GM18526 (cell line): Measurements from ENCODE around the gene PLAAT3.

Experiments
- POLR2A ChIP-seq: IDR thresholded peaks from 3 replicates; pipeline ENCODE4 v1.6.1; 2011; ENCODE audit not compliant: insufficient read length; ENCODE audit errors: extremely low read depth

The PLAAT3 gene

DNA sequence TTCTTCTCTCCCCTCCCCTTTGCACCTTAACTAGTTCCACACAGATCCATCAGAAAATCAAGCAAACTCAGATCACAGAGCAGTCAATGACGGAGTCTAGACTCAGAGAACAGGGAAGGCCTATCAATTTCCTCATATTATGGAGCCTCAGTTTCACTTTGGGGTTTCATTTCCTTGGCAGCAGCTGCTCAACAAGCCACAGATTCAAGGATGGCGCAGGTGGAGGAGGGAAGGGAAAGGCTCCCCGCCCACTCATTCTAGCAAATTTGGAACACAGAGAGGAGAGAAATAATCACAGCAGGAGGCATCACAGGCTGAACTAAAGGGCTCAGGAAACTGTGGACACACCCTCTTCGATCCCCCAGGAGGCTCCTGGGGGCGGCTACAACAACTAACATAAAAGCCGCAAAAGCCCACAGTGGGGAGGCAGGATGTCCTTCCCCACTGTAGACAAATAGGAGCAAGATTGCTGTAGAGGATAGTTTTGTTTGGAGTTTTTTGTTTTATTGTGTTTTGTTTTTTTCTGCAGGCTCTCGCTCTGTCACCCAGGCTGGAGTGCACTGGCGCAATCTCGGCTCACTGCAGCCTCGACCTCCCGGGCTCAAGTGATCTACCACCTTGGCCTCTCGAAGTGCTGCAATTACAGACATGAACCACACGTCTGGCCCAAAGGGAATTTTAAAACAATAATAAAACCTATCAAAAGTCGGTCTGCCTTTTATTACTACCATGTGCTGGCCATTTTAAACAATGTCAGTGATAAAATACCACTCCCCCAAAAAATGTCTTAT, 3.4 kb downstream of the PLAAT3 start:
- TF ChIP-seq POLR2A = no peak

DNA sequence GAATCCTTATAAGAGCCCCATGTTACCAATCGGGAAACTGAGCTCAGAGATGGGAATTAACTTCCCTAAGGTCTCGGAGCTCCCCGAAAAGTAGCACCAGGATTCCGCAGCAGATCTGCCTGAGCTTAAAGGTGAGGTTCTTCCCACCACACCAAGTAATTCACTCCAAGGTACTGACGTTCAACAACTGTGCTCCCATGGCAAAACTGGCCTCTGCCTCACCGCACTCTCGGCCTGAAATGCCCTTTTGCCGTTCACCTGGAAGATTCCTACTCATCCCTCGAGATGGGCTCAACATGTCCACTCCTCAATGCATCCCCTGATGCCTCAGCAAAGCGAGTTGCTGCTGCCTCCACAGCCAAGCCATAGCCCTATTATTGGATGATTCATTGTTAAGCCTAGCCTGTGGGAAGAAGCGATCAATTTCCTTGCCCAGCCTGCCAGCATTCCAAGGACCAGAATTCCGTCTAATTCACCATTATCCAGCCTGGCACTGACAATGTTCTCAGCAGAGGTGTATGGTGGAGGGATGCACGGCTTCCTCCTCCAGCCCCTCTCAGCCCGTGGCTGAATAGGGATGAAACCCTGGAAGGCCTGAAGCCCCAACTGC, 4.2 kb downstream of the PLAAT3 start:
- TF ChIP-seq POLR2A = no peak

DNA sequence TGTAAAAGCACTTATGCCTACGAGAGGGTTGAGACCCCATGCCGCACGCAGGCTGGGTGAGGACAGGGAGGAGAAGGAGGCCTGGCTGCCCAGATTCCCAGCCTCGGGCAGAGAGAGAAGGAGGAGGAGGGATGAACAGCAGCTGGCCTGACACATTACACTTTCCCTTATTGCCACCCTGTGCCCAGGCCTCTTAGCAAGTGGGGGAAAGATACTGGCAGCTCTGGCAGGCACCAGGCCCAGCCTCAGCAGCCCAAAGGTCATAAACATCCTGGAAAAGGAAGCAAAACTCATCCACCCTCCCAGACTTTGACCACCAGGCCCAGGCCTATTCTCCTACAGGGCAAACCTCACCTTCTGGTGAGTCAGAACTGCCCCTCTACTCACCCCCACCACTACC, 4.7 kb downstream of the PLAAT3 start:
- TF ChIP-seq POLR2A = no peak

DNA sequence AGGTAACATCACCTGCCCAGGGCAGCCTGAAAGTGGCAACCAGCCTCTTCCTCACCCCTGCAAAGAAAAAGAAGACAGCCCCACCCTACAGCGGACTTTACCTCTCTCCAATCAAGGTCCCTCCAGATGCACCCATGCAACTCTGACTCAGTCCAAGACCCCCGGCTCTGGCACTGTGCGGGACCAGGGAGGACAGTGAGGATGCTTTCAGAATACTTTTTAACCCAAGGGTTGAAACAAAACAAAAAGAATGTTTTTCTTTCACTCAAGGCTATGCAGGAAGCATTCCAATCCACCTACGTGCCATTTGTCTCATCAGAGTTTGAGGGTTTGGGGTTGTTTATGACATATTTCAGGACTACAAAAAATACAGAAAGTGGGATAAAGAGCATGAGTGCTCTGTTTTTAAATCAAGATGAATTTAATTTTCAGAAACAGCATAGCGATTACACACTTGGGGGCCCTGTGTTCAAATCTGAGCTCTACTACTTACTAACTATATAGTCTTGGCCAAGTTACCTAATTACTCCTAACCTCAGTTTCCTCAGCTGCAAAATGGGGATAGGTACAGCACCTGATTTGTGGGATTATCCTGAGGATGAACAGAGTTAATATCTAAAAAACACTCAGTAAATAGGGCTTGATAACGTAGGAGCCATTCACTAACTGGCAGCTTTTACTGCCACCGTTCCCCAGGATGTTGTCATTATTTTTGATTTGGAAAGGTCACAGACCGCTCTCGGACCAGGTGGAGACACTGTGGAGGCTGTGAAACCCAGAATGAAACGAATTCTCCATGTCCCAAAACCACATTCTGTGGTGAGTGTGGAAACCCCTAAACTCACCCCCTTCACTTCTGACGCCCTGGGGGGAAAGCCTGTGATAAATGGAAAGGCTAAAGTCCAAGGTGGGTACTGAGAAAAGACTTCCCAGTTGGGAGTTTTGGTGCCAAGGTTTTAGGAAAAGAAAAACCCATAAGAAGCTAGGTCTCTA, 5.6 kb downstream of the PLAAT3 start:
- TF ChIP-seq POLR2A = no peak

DNA sequence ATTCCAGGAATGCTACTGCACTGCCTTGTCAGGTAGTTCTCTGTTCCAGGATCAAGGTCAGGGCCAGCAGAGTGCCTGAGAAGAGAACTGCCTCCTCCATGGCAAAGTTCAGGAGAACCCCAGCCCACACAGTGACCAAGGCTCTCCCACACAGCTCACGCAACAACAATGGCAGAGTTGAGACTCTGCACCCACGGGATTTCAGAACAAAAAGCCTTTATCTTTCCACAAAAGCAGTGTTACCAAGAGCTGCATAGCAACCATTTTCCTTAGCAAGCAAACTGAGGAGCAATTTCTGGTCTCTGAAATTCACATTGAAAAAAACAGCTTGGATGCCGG, 11.1 kb downstream of the PLAAT3 start:
- no peak for TF ChIP-seq POLR2A

DNA sequence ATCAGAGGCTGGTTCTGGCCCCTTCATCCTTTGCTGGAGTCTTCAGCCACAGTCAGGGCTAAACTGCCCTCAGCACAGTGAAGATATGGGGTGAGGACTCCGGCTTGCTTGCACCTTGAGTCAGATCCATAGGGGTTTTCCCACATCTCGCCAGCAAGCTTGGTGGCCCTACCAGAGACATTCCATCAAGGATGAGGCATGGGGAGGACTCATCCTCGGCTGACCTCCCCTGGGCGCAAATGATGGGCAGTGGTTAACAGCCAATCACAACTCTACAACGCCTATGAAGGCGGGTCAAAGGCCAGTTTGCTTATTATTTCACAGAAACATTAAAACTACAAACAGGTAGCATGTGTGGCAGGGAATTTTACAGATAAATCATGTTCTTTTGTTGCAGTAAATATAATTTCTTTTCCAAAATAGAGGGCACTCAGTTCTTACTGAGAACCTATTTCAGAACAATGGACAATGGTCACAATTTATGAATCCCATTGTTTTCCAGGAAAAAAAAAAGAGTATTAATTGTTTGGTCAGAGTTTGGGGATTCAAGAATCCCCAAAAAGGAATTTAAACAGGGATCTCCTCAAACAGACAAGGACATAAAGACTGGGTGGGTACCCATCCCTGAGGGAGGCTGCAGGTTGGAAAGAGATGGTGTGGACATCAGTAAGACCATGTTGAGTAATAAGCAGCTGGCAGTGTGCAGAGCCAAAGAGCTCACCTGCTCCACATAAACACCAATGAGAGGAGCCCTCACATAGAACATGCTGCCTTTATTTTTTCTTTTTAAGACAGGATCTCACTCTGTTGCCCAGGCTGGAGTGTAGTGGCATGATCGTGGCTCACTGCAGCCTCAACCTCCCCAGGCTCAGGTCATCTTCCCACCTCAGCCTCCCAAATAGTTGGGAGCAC, 14.8 kb downstream of the PLAAT3 start:
- no peak for TF ChIP-seq POLR2A

DNA sequence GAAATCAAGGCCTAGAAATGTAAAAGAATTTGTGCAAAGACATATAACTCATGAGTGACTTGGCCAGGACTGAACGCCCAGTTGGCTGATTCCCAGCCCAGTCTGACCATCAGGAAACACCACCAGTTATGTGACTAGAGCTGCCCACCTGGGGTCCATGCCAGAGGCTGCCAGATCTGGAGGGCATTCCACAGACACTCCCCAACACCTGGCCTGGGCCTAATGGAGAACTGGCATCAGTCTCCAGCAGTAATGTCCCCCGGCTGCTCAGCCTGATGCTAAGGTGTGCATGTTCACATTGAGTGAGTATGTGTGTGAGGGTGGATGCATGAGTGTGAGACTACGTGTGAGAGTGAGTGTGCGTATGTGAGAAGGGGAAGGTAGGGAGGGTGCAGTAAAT, 15.7 kb downstream of the PLAAT3 start:
- TF ChIP-seq POLR2A = no peak

DNA sequence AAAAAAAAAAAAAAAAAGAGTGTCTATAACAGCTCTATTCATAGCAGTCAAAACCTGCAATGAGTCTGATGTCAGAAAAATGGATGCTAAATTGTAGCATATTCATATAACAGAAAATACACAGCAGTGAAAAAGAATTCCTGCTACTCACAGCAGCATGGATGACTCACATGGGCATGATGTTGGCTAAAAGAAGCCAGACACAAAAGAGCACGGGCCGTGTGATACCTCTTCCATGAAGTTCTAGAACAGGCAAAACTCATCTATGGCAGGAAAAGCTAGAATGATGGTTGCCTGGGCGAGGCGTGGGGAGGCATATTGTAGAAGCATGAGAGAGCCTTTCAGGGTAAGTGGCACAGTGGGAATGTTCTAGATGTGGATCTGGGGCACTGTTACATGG, 18.9 kb downstream of the PLAAT3 start:
- TF ChIP-seq POLR2A = no peak

DNA sequence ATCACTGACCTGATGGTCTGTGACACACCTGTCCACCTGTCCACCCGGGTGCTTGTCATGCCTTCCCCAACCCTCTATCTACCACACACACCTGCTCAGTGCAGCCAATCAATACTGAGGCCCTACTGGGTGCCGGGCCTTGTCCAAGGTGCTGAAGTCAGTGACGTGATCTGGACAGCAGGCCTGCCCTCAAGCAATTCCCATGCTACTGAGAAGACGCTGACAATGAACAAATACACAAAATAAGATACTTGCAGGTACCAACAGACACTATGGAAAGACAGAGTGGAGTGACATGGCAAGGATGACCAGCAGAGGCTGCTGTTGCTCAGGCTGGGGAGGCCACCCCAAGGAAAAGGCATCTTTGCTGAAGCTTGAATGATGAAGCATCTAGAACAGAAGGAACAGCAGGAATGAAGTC, 21.2 kb downstream of the PLAAT3 start:
- no peak for TF ChIP-seq POLR2A

DNA sequence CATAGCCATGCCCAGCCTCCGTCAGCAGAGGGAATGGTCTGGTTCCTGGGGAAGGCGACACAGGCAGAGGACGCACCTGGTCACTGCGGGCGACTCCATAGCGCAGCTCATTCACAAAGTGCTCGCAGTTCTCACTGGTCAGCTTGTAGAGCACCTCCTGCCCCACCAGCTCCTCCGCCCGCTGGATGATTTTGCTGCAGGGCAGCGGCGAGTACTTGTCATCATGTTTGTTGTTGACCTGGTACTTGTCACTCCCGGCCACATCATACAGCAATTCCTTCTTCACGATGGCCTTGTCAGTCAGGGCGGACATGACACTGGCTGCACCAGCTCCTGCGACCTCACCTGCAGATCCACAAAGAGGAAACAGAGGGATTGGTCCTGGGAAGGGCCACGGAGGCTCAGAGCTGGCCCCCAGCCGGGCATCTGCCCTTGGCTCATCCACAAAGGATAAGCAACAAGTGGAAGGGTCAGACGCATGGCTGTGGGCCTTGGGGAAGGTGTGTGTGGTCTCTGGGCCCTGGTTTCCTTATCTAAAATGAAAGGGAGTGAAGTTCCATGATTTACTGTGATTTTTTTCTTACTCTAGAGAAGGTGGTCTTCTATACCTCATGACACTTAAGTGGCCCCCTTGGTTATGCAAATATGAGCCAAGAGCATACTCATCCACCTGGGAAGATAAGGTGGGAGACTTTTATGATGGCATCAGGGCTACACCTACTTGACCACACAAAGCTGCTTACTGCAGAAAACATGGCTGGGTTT, 24.0 kb downstream of the PLAAT3 start:
- TF ChIP-seq POLR2A = no peak

DNA sequence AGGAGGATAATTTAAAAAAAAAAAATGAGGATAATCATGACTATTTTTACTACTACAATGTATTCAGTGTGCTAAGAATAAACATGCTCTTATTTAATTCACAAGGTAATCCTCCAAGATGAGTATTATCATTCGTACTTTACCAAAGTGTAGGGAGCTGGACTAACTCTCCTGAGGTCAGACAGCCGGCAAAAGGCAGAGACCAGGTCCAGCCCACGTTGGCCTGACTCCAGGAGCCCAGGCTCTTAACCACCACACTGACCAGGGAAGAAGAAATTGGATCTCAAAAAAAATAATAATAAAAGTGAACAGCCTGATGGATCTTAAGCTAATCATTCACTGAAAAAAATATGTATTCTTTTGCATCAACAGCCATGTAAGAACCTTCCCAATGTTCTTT, 25.2 kb downstream of the PLAAT3 start:
- no peak for TF ChIP-seq POLR2A

DNA sequence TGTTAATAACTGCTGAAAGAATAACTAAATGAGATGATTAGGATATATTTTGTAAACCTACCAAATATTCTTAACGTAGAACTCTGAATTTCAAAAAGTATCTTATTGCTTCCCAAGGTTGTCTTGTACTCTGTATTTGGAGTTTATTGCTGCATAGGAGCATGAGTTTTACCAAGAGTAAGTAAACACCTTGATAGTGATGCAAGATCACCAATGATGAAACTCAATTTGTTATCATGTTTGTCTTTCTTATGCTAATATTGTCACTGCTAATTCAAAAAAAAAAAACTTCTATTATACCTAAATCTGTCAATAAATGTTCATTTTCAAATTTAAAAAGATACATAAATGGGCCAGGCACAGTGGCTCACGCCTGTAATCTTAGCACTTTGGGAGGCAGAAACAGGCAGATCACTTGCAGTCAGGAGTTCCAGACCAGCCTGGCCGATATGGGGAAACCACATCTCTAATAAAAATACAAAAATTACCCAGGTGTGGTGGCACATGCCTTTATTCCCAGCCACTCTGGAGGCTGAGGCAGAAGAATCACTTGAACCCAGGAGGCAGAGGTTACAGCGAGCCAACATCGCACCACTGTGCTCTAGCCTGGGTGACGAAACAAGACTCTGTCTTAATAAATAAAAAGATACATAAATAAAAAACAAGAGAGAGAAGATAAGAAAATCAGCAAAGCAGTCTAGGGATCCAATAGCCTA, 27.6 kb downstream of the PLAAT3 start:
- TF ChIP-seq POLR2A = no peak

DNA sequence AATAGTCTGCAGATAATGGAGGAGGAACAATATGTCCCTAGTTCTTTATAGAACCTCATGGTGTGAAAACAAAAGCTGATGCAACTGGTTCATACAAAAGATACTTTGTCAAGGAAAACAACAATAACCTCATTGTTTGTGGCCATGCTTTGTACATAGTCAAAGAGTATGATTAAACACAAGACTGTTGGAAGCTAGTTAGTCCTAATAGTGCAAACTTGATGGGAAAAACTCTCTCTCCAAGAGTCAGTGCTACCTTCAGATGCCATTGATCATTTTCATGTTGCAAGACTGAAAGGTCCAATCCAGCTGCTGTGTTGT, 30.9 kb downstream of the PLAAT3 start:
- TF ChIP-seq POLR2A = no peak

DNA sequence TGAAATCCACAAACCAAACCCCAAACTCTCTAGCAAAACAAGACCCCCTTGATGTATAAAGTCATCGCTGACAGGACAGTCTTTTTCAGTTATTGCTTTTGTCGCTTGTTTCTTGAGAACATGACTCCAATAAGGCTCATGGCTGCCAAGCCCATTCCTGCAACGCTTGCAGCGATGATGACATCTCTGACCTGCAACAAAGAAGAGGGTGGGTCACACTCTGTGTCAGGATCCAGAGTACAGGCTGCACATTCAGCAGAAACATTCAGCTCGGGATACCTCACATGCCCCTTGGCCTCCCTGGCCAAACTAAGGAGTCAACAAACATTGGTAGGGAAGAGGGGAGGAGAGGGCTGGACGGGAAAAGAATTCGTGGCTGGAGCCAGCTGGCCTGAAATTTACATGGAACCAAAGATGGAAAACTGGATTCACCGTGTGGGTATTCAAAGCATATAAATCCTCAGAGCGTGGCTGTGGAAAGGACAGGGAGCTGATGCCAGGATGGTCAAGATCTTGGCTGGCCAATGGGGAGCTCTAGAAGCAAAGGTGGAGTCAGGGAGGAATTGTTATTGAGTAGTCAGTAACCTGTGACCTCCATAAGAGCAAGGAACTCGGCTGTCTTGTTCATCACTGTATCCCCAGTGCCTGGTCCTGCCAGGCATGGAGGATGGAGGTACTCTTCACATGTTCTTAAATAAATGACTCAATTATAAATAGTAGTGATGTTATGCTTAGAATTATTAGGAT, 39.2 kb downstream of the PLAAT3 start:
- no peak for TF ChIP-seq POLR2A
